GM12878 (cell line): ENCODE measurements around the gene HSPB7. TPM values are rescaled to one million over a fixed set of nuclear protein-coding genes. Genes with fewer than 3 reads are reported as not detected.

Experiments used
- ATAC-seq: fragments of 200-7000 bp; cut with Tn5 transposase; 3 replicates; pipeline ENCODE4 v1.9.1; 2020; ENCODE audit warnings: mild to moderate bottlenecking, moderate library complexity
- BruUV-seq: library from RNA; stranded (reverse); fragments of 400-500 nt; replicated peaks from 2 replicates; lab custom pipeline; 2021; lab: Mats Ljungman, UMichigan
- CTCF ChIA-PET: fragments of 300-600 bp; sonication (Branson Sonifier 250); formaldehyde crosslinking; extraction: SDS; loops from one replicate; lab custom pipeline; 2021; ENCODE audit warnings: inconsistent platforms; lab: Yijun Ruan, JAX
- POLR2A ChIA-PET: fragments of 350-600 bp; formaldehyde crosslinking; extraction: SDS; loops from one replicate; lab custom pipeline; 2021; ENCODE audit warnings: inconsistent platforms; lab: Charles Lee
- RAD21 ChIA-PET: fragments of 300-600 bp; sonication (Branson Sonifier 250); formaldehyde crosslinking; loops from one replicate; lab custom pipeline; 2023; ENCODE audit warnings: antibody characterized with exemption; ENCODE audit not compliant: unreplicated experiment; lab: Charles Lee
- SMC1A ChIA-PET: fragments of 300-600 bp; sonication (Branson Sonifier 250); formaldehyde crosslinking; loops from one replicate; lab custom pipeline; 2023; ENCODE audit not compliant: unreplicated experiment, uncharacterized antibody; lab: Charles Lee
- DNase-seq: peaks from one replicate; pipeline ENCODE4 v3.0.0-alpha.2; 2011; ENCODE audit warnings: low read depth, low spot score
- FAIRE-seq: peaks from 3 replicates; lab custom pipeline; 2011; peaks lifted over from hg19 to GRCh38; lab: Jason Lieb, UNC
- H2AFZ ChIP-seq: 2 replicates; pipeline ENCODE4 v1.6.0; 2011; ENCODE audit warnings: low read depth, low read length, control low read depth; ENCODE audit not compliant: control insufficient read depth
- H3K27ac ChIP-seq: 2 replicates; pipeline ENCODE4 v1.5.1; 2011; ENCODE audit warnings: control low read depth; ENCODE audit not compliant: control insufficient read depth, insufficient read depth
- H3K27me3 ChIP-seq, 2 experiments: replicated peaks in 1 of 2; 2 replicates each; pipeline versions ENCODE4 v1.6.0 to v1.6.1; 2011; ENCODE audit warnings: low read length in 1 of 2; ENCODE audit not compliant: control insufficient read depth in 2 of 2, insufficient read depth in 2 of 2
- H3K36me3 ChIP-seq, 2 experiments: 2 replicates each; pipeline ENCODE4 v1.5.1; 2011; ENCODE audit warnings: low read length in 1 of 2; ENCODE audit not compliant: control insufficient read depth in 2 of 2, insufficient read depth in 2 of 2
- H3K4me1 ChIP-seq: 2 replicates; pipeline ENCODE4 v1.6.1; 2011; ENCODE audit warnings: mild to moderate bottlenecking, low read length, moderate library complexity, mixed read lengths; ENCODE audit not compliant: control insufficient read depth, insufficient read depth
- H3K4me2 ChIP-seq: 2 replicates; pipeline ENCODE4 v1.6.0; 2011; ENCODE audit warnings: control low read depth; ENCODE audit not compliant: control insufficient read depth, insufficient read depth
- H3K4me3 ChIP-seq: fragments of 200-600 bp; sonication (generic); 2 replicates; pipeline ENCODE4 v1.5.1; 2016
- H3K79me2 ChIP-seq: 2 replicates; pipeline ENCODE4 v1.6.0; 2011; ENCODE audit warnings: low read length; ENCODE audit not compliant: control insufficient read depth, insufficient read depth
- H3K9ac ChIP-seq: 2 replicates; pipeline ENCODE4 v1.8.0; 2011; ENCODE audit warnings: low read length, control low read depth, mixed read lengths; ENCODE audit not compliant: control insufficient read depth, insufficient read depth
- H3K9me3 ChIP-seq: replicated peaks from 3 replicates; pipeline ENCODE4 v1.5.1; 2011; ENCODE audit warnings: mild to moderate bottlenecking, low read length; ENCODE audit not compliant: control insufficient read depth, insufficient read depth
- H4K20me1 ChIP-seq: 2 replicates; pipeline ENCODE4 v1.6.0; 2011; ENCODE audit not compliant: control insufficient read depth, insufficient read depth
- CBFB ChIP-seq: IDR thresholded peaks from 2 replicates; pipeline ENCODE4 v1.6.1; 2016; ENCODE audit warnings: antibody characterized with exemption, low read depth
- CTCF ChIP-seq, 3 experiments: IDR thresholded peaks in 2 of 3; conservative IDR thresholded peaks in 1 of 3; 2 replicates each; pipeline ENCODE4 v1.5.1; 2011; ENCODE audit warnings: low read depth in 3 of 3, low read length in 3 of 3, mild to moderate bottlenecking in 3 of 3, control low read depth in 2 of 3, moderate library complexity in 2 of 3, inconsistent platforms in 1 of 3, mixed read lengths in 1 of 3; ENCODE audit not compliant: control insufficient read depth in 2 of 3, insufficient read depth in 1 of 3; ENCODE audit errors: extremely low read depth in 1 of 3
- FOXK2 ChIP-seq: fragments of 450-650 bp; IDR thresholded peaks from 2 replicates; pipeline ENCODE4 v1.6.1; 2017; ENCODE audit warnings: mild to moderate bottlenecking, moderate library complexity
- HSF1 ChIP-seq: fragments of 150-350 bp; IDR thresholded peaks from 2 replicates; pipeline ENCODE4 v1.6.1; 2014; ENCODE audit warnings: mild to moderate bottlenecking, low read depth, low read length
- ZBTB11 ChIP-seq: fragments of 450-650 bp; formaldehyde crosslinking; IDR thresholded peaks from 2 replicates; pipeline ENCODE4 v1.5.0; 2022; ENCODE audit warnings: mild to moderate bottlenecking, missing genetic modification characterization
- WGBS: methylation state at CpG from one replicate; pipeline ENCODE4 v1.1.6; 2016; ENCODE audit warnings: low lambda C conversion rate; ENCODE audit not compliant: insufficient replicate concordance, insufficient coverage; ENCODE audit errors: missing lambda C conversion rate; 5-methylcytosine and 5-hydroxymethylcytosine counted together
- in situ Hi-C: fragments of 300-500 bp; cut with MboI; formaldehyde crosslinking; loops from 9 replicates; pipeline ENCODE4 v1.14.3; 2018; ENCODE audit warnings: mixed read lengths
- intact Hi-C: fragments of 100-400 bp; cut with micrococcal nuclease; formaldehyde crosslinking; loops from one replicate; pipeline ENCODE4 v1.14.2; 2022; ENCODE audit not compliant: unreplicated experiment
- polyA plus RNA-seq, 11 experiments: library from polyadenylated mRNA; depleted of rRNA in 4 of 11; unstranded in 6 of 11; stranded (reverse) in 5 of 11; fragments of >200 nt; fragmentation: Nextera tagmentation in 4 of 11; fragmentation: Illumina TruSeq in 1 of 11; extraction: Ambion mirVana in 4 of 11; extraction: Trizol in 1 of 11; gene quantifications; 1 replicate in 1 of 11; 2 replicates in 10 of 11; pipeline versions ENCODE4 v1.2.1 to v1.2.3, GENCODE V29; 2011 to 2016; ENCODE audit warnings: inconsistent platforms in 2 of 11, missing spikeins in 2 of 11, low read depth in 1 of 11
- total RNA-seq, 4 experiments: library from RNA; depleted of rRNA in 3 of 4; stranded (reverse); fragments of >200 nt in 3 of 4; fragmentation: Illumina TruSeq in 1 of 4; extraction: Trizol in 1 of 4; gene quantifications; 2 replicates each; pipeline versions ENCODE4 v1.2.1 to v1.2.3, GENCODE V29; 2013 to 2021

HSPB7 gene
- total and polyA plus RNA-seq, 10 of the 15 experiments (the other 5 are each of a cell fraction or from before 2014, with no cell fraction given) = 0.34 TPM; not detected in 9

- POLR2A ChIA-PET = interaction anchor here (0.6 kb wide), 1 partner anchor 95 kb away, joined by 3 read pairs; no protein-coding TSS in a partner anchor
- H3K79me2 ChIP-seq = no peaks in the 10 kb centered on the region
- TF ChIP-seq ZBTB11 (CRISPR knock-in tag) (no peak), HSF1 (no peak), FOXK2 (no peak), CBFB (no peak), CTCF (IDR thresholded peaks at IDR 0.05 in 2 of 3, conservative IDR thresholded peaks at IDR 0.05 in 1 of 3; ENCODE audit: control insufficient read depth in 2 of 3, extremely low read depth in 1 of 3, insufficient read depth in 1 of 3, low read depth in 3 of 3, low read length in 3 of 3) (0 out of 6 replicates have a peak, but pooled peaks of 1 of the 3 experiments have one; percentile 1)
- no peak overlapping the region for H3K27ac ChIP-seq
- ATAC-seq (no peak), DNase-seq (no peak), FAIRE-seq (no peak)
- RAD21 ChIA-PET = no interaction called here
- H3K36me3 ChIP-seq = no peaks in the 10 kb centered on the region
- intact Hi-C loops = loop anchor here (5.0 kb wide), 1 partner anchor 199 kb away; no protein-coding TSS in a partner anchor
- BruUV-seq = no TSS peak
- no peak overlapping the region for H3K9ac ChIP-seq
- CTCF ChIA-PET = no interaction called here
- H4K20me1 ChIP-seq = no peaks in the 10 kb centered on the region
- no peaks in the 10 kb centered on the region for H3K9me3 ChIP-seq
- H2AFZ ChIP-seq = no peak overlapping the region
- H3K4me1 ChIP-seq = no peaks in the 10 kb centered on the region
- H3K4me2 ChIP-seq = no peak overlapping the region
- in situ Hi-C loops = no loop called here
- SMC1A ChIA-PET = no interaction called here
- no peaks in the 10 kb centered on the region for H3K27me3 ChIP-seq
- WGBS = 37% methylated on average over 11 of the region's 11 CpGs
- H3K4me3 ChIP-seq = no peak overlapping the region
Observed at GRCh38 chr1:15991427-15992186, 26.2 kb downstream of the HSPB7 start.
